Limb (tissue), 2 donors: Measurements from ENCODE around the gene UHMK1.
"Not testable (repeated sequence)": the region's sequence is repeated elsewhere in the genome, so short reads cannot be mapped to it uniquely, and the experiment has no call there.

ENCODE experiments used
- DNase-seq, 2 donors: peaks; one replicate each; pipeline ENCODE4 v3.0.0-alpha.2; 2016; ENCODE audit errors: extremely low spot score in 2 of 2

Gene UHMK1

GRCh38 chr1:162497723-162498495 is at the start of gene UHMK1:
Gene UHMK1 (plus strand): TSS chr1:162497818. CDS start chr1:162498001, 183 bp downstream.
- DNase-seq, result peak; percentile 91 to 94

GRCh38 chr1:162454361-162454760 is 43.3 kb upstream of the UHMK1 start:
- not testable (repeated sequence) for DNase-seq

- DNase-seq, result no peak
Observed at GRCh38 chr1:162456323-162456722, 41.3 kb upstream of the UHMK1 start.

GRCh38 chr1:162458236-162458635 is 39.4 kb upstream of the UHMK1 start:
- no peak for DNase-seq

- not testable (repeated sequence) for DNase-seq
Observed at GRCh38 chr1:162462425-162462824, 35.2 kb upstream of the UHMK1 start.

GRCh38 chr1:162463021-162463420 is 34.6 kb upstream of the UHMK1 start:
- no peak for DNase-seq

- DNase-seq, result no peak
Observed at GRCh38 chr1:162466797-162467196, 30.8 kb upstream of the UHMK1 start.

GRCh38 chr1:162470216-162470615 is 27.4 kb upstream of the UHMK1 start:
- no peak for DNase-seq

GRCh38 chr1:162471290-162471853 is 26.2 kb upstream of the UHMK1 start:
- no peak for DNase-seq

GRCh38 chr1:162475089-162475488 is 22.5 kb upstream of the UHMK1 start:
- DNase-seq, result no peak

- no peak for DNase-seq
Observed at GRCh38 chr1:162475539-162476185, 22.0 kb upstream of the UHMK1 start.

GRCh38 chr1:162476620-162477019 is 21.0 kb upstream of the UHMK1 start:
- no peak for DNase-seq

GRCh38 chr1:162485236-162485635 is 12.4 kb upstream of the UHMK1 start:
- DNase-seq, result no peak

- no peak for DNase-seq
Observed at GRCh38 chr1:162487241-162487640, 10.4 kb upstream of the UHMK1 start.

GRCh38 chr1:162488219-162488618 is 9.4 kb upstream of the UHMK1 start:
- no peak for DNase-seq

- not testable (repeated sequence) for DNase-seq
Observed at GRCh38 chr1:162495531-162496233, 1.9 kb upstream of the UHMK1 start.

- no peak for DNase-seq
Observed at GRCh38 chr1:162497104-162497722, 405 bp upstream of the UHMK1 start.

GRCh38 chr1:162498496-162498810 is 835 bp downstream of the UHMK1 start:
- no peak for DNase-seq

- no peak for DNase-seq
Observed at GRCh38 chr1:162500805-162501204, 3.2 kb downstream of the UHMK1 start.

- DNase-seq, result no peak
Observed at GRCh38 chr1:162502077-162502476, 4.5 kb downstream of the UHMK1 start.

GRCh38 chr1:162502928-162503327 is 5.3 kb downstream of the UHMK1 start:
- DNase-seq, result no peak

GRCh38 chr1:162527314-162527713 is 29.7 kb downstream of the UHMK1 start:
- no peak for DNase-seq
